ENCODE measurements around the gene TRAPPC14.

The TRAPPC14 gene

GRCh38 chr7:100174582-100174981, 16.1 kb upstream of the TRAPPC14 start:
- no peak for DNase-seq (ENCODE audit: low read depth in 3 of 3)

- DNase-seq (ENCODE audit: low read depth in 3 of 3) = no peak
These were observed 15.4 kb upstream of the TRAPPC14 start for GRCh38 chr7:100173806-100174495.

- no peak for DNase-seq (ENCODE audit: low read depth in 3 of 3)
These were observed 13.3 kb upstream of the TRAPPC14 start for GRCh38 chr7:100171840-100172239.

- DNase-seq (ENCODE audit: low read depth in 3 of 3) = no peak
These were observed 12.7 kb upstream of the TRAPPC14 start for GRCh38 chr7:100171087-100171681.

GRCh38 chr7:100170101-100170897, 11.8 kb upstream of the TRAPPC14 start:
- no peak for DNase-seq (ENCODE audit: low read depth in 3 of 3)

GRCh38 chr7:100169147-100169850, 10.8 kb upstream of the TRAPPC14 start:
- DNase-seq (ENCODE audit: low read depth in 3 of 3) = no peak

- DNase-seq (ENCODE audit: low read depth in 3 of 3) = no peak
These were observed 9.4 kb upstream of the TRAPPC14 start for GRCh38 chr7:100167912-100168323.

GRCh38 chr7:100166970-100167911, 8.7 kb upstream of the TRAPPC14 start:
- no peak for DNase-seq (ENCODE audit: low read depth in 3 of 3)

GRCh38 chr7:100166317-100166940, 7.9 kb upstream of the TRAPPC14 start:
- no peak for DNase-seq (ENCODE audit: low read depth in 3 of 3)

- DNase-seq (ENCODE audit: low read depth in 3 of 3) = no peak
These were observed 5.3 kb upstream of the TRAPPC14 start for GRCh38 chr7:100163871-100164270.

GRCh38 chr7:100163006-100163531, 4.5 kb upstream of the TRAPPC14 start:
- no peak for DNase-seq (ENCODE audit: low read depth in 3 of 3)

- DNase-seq (ENCODE audit: low read depth in 3 of 3) = no peak
These were observed 1.5 kb upstream of the TRAPPC14 start for GRCh38 chr7:100160067-100160466.

- DNase-seq (ENCODE audit: low read depth in 3 of 3) = no peak
These were observed 638 bp upstream of the TRAPPC14 start for GRCh38 chr7:100159099-100159623.

GRCh38 chr7:100157334-100158228, 942 bp downstream of the TRAPPC14 start:
- no peak for DNase-seq (ENCODE audit: low read depth in 3 of 3)

GRCh38 chr7:100157069-100157333, 1.5 kb downstream of the TRAPPC14 start:
- DNase-seq (ENCODE audit: low read depth in 3 of 3) = no peak

GRCh38 chr7:100156331-100157068, 2.0 kb downstream of the TRAPPC14 start:
- DNase-seq (ENCODE audit: low read depth in 3 of 3) = no peak

- DNase-seq (ENCODE audit: low read depth in 3 of 3) = no peak
These were observed 2.8 kb downstream of the TRAPPC14 start for GRCh38 chr7:100155553-100156317.

Measured in stimulated activated CD4-positive, alpha-beta T cell treated with anti-CD3 and anti-CD28 coated beads, TNF-alpha, amount 100 ng/mL, for 48 hours (primary cell).